WTC11 (cell line): ENCODE results near the gene NFU1. TPM values are rescaled to one million over a fixed set of nuclear protein-coding genes. Genes with fewer than 3 reads are reported as not detected.

Experiments
- ATAC-seq: fragments of 200-7000 bp; cut with Tn5 transposase; 2 replicates; pipeline ENCODE4 v1.10.0; 2021; ENCODE audit warnings: mild to moderate bottlenecking, moderate library complexity
- CTCF ChIA-PET: fragments of 300-600 bp; sonication (Branson Sonifier 250); formaldehyde crosslinking; loops from one replicate; lab custom pipeline; 2021; ENCODE audit warnings: antibody characterized with exemption; lab: Charles Lee
- POLR2A ChIA-PET: fragments of 350-600 bp; sonication (Branson Sonifier 250); formaldehyde crosslinking; loops from one replicate; lab custom pipeline; 2021; ENCODE audit warnings: antibody characterized with exemption; lab: Charles Lee
- DNase-seq: peaks from one replicate; pipeline ENCODE4 v3.0.0; 2021; ENCODE audit warnings: low spot score
- H3K27ac Mint-ChIP-seq: 2 replicates; pipeline ENCODE4 v1.8.0; 2021; ENCODE audit warnings: mixed read lengths
- H3K27me3 Mint-ChIP-seq: 2 replicates; pipeline ENCODE4 v1.8.0; 2021; ENCODE audit warnings: low read depth, mild to moderate bottlenecking, moderate library complexity, mixed read lengths
- H3K36me3 Mint-ChIP-seq: 2 replicates; pipeline ENCODE4 v1.8.0; 2021; ENCODE audit warnings: mixed read lengths
- H3K4me1 Mint-ChIP-seq: 2 replicates; pipeline ENCODE4 v1.8.0; 2022; ENCODE audit warnings: mixed read lengths
- H3K4me3 Mint-ChIP-seq: 2 replicates; pipeline ENCODE4 v1.8.0; 2021; ENCODE audit warnings: mild to moderate bottlenecking, moderate library complexity, mixed read lengths
- H3K9me3 Mint-ChIP-seq: 2 replicates; pipeline ENCODE4 v1.8.0; 2021; ENCODE audit warnings: mixed read lengths
- CREB1 ChIP-seq: sonication (generic); formaldehyde crosslinking; IDR thresholded peaks from 2 replicates; pipeline ENCODE4 v1.8.0; 2023; ENCODE audit warnings: mild to moderate bottlenecking, missing genetic modification reagents
- CREM ChIP-seq: sonication (generic); formaldehyde crosslinking; IDR thresholded peaks from 2 replicates; pipeline ENCODE4 v1.8.1; 2022; ENCODE audit warnings: mild to moderate bottlenecking, missing genetic modification reagents, moderate library complexity
- ETV6 ChIP-seq: sonication (generic); formaldehyde crosslinking; IDR thresholded peaks from 2 replicates; pipeline ENCODE4 v1.8.1; 2022; ENCODE audit warnings: mild to moderate bottlenecking, missing genetic modification reagents
- FOXP1 ChIP-seq: sonication (generic); formaldehyde crosslinking; IDR thresholded peaks from 2 replicates; pipeline ENCODE4 v1.8.0; 2022; ENCODE audit warnings: missing genetic modification reagents, mild to moderate bottlenecking, moderate library complexity, borderline replicate concordance
- GTF2I ChIP-seq: fragments of 250-450 bp; sonication (Bioruptor Pico); conservative IDR thresholded peaks from 2 replicates; pipeline ENCODE4 v1.4.0; 2021; ENCODE audit warnings: mild to moderate bottlenecking
- HMGA2 ChIP-seq: fragments of 250-450 bp; sonication (Bioruptor Pico); IDR thresholded peaks from 2 replicates; pipeline ENCODE4 v1.4.0; 2021; ENCODE audit warnings: mild to moderate bottlenecking, moderate library complexity
- KAT7 ChIP-seq: sonication (generic); formaldehyde crosslinking; IDR thresholded peaks from 2 replicates; pipeline ENCODE4 v1.8.1; 2023; ENCODE audit warnings: missing genetic modification reagents, mild to moderate bottlenecking, borderline replicate concordance
- NFE2L1 ChIP-seq: sonication (generic); formaldehyde crosslinking; IDR thresholded peaks from 2 replicates; pipeline ENCODE4 v1.8.1; 2023; ENCODE audit warnings: missing genetic modification reagents
- NFYB ChIP-seq: sonication (generic); formaldehyde crosslinking; conservative IDR thresholded peaks from 2 replicates; pipeline ENCODE4 v1.8.0; 2022; ENCODE audit warnings: low read depth, missing genetic modification reagents
- RELA ChIP-seq: sonication (generic); formaldehyde crosslinking; IDR thresholded peaks from 2 replicates; pipeline ENCODE4 v1.8.1; 2022; ENCODE audit warnings: missing genetic modification reagents, mild to moderate bottlenecking, borderline replicate concordance
- RORB ChIP-seq: fragments of 250-450 bp; sonication (Bioruptor Pico); IDR thresholded peaks from 2 replicates; pipeline ENCODE4 v1.9.0; 2021; ENCODE audit warnings: mild to moderate bottlenecking
- SMAD4 ChIP-seq: sonication (generic); formaldehyde crosslinking; IDR thresholded peaks from 2 replicates; pipeline ENCODE4 v1.8.0; 2022; ENCODE audit warnings: mild to moderate bottlenecking, missing genetic modification reagents
- TP53 ChIP-seq: sonication (generic); formaldehyde crosslinking; IDR thresholded peaks from 2 replicates; pipeline ENCODE4 v1.8.1; 2023; ENCODE audit warnings: mild to moderate bottlenecking, missing genetic modification reagents
- ZNF317 ChIP-seq: sonication (generic); formaldehyde crosslinking; IDR thresholded peaks from 2 replicates; pipeline ENCODE4 v1.8.1; 2023; ENCODE audit warnings: low read depth, mild to moderate bottlenecking, moderate library complexity, missing genetic modification reagents, borderline replicate concordance
- ZNF671 ChIP-seq: fragments of 250-450 bp; sonication (Bioruptor Pico); IDR thresholded peaks from 2 replicates; pipeline ENCODE4 v1.8.0; 2021; ENCODE audit warnings: mild to moderate bottlenecking
- total RNA-seq: library from RNA; stranded (reverse); gene quantifications from 3 replicates; pipeline ENCODE4 v1.2.3, GENCODE V29; 2021
- TF ChIP-seq, protein P1 (sequence below): fragments of 250-450 bp; sonication (Bioruptor Pico); IDR thresholded peaks from 2 replicates; pipeline ENCODE4 v2.1.2; 2022; ENCODE audit warnings: mild to moderate bottlenecking, moderate library complexity
- TF ChIP-seq, protein P2 (sequence below): sonication (generic); formaldehyde crosslinking; IDR thresholded peaks from 2 replicates; pipeline ENCODE4 v1.8.0; 2022; ENCODE audit warnings: mild to moderate bottlenecking, missing genetic modification reagents
- TF ChIP-seq, protein P3 (sequence below): sonication (generic); formaldehyde crosslinking; IDR thresholded peaks from 2 replicates; pipeline ENCODE4 v1.8.0; 2023; ENCODE audit warnings: missing genetic modification reagents, mild to moderate bottlenecking, borderline replicate concordance
- TF ChIP-seq, protein P4 (sequence below): sonication (generic); formaldehyde crosslinking; IDR thresholded peaks from 2 replicates; pipeline ENCODE4 v1.8.1; 2023; ENCODE audit warnings: mild to moderate bottlenecking, missing genetic modification reagents, moderate library complexity
- TF ChIP-seq, protein P5 (sequence below): sonication (generic); formaldehyde crosslinking; IDR thresholded peaks from 2 replicates; pipeline ENCODE4 v1.8.1; 2022; ENCODE audit warnings: missing genetic modification reagents, borderline replicate concordance
- TF ChIP-seq, protein P6 (sequence below): fragments of 200-600 bp; IDR thresholded peaks from 2 replicates; pipeline ENCODE4 v1.8.0; 2022; ENCODE audit warnings: antibody characterized with exemption

NFU1 gene
- total RNA-seq, 1 experiment from 2014 or later: 39.3 TPM

DNA sequence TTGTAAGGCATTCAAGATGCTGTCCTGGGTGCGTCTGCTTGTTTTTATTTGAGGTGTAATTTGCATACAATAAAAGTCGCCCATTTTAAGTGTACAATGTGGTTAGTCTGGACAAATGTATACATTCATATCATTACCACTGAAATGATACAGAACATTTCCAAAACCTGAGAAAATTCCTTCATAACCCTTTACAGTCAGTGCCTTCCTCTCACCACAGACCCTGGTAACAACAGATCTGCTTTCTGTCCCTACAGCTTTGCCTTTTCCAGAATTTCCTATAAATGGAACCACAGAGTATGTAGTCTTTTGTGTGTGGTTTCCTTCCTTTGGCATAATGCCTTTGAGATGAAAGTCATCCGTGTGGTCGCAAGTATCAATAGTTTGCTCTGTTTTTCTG, 45.8 kb upstream of the NFU1 start:
- H3K4me1 Mint-ChIP-seq: no peaks in the 10 kb centered on the region
- CTCF ChIA-PET: no interaction called here
- H3K27ac Mint-ChIP-seq: no peak overlapping the region
- H3K9me3 Mint-ChIP-seq: no peaks in the 10 kb centered on the region
- H3K36me3 Mint-ChIP-seq: no peaks in the 10 kb centered on the region
- no peaks in the 10 kb centered on the region for H3K27me3 Mint-ChIP-seq
- TF ChIP-seq, protein P1, sequence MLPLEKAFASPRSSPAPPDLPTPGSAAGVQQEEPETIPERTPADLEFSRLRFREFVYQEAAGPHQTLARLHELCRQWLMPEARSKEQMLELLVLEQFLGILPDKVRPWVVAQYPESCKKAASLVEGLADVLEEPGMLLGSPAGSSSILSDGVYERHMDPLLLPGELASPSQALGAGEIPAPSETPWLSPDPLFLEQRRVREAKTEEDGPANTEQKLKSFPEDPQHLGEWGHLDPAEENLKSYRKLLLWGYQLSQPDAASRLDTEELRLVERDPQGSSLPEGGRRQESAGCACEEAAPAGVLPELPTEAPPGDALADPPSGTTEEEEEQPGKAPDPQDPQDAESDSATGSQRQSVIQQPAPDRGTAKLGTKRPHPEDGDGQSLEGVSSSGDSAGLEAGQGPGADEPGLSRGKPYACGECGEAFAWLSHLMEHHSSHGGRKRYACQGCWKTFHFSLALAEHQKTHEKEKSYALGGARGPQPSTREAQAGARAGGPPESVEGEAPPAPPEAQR (CRISPR knock-in tag): no peak
- TF ChIP-seq, protein P2, sequence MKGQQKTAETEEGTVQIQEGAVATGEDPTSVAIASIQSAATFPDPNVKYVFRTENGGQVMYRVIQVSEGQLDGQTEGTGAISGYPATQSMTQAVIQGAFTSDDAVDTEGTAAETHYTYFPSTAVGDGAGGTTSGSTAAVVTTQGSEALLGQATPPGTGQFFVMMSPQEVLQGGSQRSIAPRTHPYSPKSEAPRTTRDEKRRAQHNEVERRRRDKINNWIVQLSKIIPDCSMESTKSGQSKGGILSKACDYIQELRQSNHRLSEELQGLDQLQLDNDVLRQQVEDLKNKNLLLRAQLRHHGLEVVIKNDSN (CRISPR knock-in tag): no peak
- TF ChIP-seq CREM (CRISPR knock-in tag): no peak
- TF ChIP-seq NFE2L1: no peak
- TF ChIP-seq, all 79 proteins: peak for 0
- no peak overlapping the region for H3K4me3 Mint-ChIP-seq
- POLR2A ChIA-PET: interaction anchor here (0.6 kb wide), 1 partner anchor 327 kb away, joined by 3 read pairs; no protein-coding TSS in a partner anchor
- no peak for ATAC-seq
- DNase-seq: no peak

DNA sequence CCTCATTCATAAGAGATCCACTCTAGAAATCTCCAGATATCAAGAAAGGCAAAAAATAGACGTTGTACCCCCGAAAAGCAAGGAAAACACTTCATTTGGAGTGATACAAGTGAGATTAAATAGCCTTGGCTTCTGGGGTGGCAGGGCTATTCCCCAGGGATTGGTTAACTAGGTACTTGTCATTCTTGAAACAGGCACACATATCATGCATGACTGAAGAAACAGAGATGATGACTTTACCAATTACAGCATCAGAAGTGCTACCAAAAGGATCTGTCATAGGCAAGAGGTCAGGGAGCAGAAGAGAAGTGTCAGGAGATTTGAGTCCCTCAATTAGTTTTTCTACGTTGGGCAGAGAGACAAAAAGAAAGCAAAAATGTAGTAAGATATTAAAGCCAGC, 45.2 kb upstream of the NFU1 start:
- Mint-ChIP-seq H3K9me3 (no peaks in the 10 kb centered on the region), H3K27ac (no peak overlapping the region), H3K4me3 (no peak overlapping the region), H3K27me3 (no peaks in the 10 kb centered on the region), H3K4me1 (no peaks in the 10 kb centered on the region; the same call in 1 of the 2 replicates), H3K36me3 (no peaks in the 10 kb centered on the region)
- CTCF ChIA-PET: no interaction called here
- TF ChIP-seq HMGA2 (CRISPR knock-in tag) (no peak), CREB1 (CRISPR knock-in tag) (no peak), FOXP1 (CRISPR knock-in tag) (no peak), KAT7 (CRISPR knock-in tag) (no peak), GTF2I (no peak), ZNF317 (CRISPR knock-in tag) (no peak), SMAD4 (CRISPR knock-in tag) (no peak), RORB (CRISPR knock-in tag) (no peak), ZNF671 (CRISPR knock-in tag) (no peak), TP53 (CRISPR knock-in tag) (no peak), RELA (CRISPR knock-in tag) (no peak), ETV6 (CRISPR knock-in tag) (no peak), NFYB (no peak)
- TF ChIP-seq, protein P1 (CRISPR knock-in tag): no peak
- TF ChIP-seq, protein P3, sequence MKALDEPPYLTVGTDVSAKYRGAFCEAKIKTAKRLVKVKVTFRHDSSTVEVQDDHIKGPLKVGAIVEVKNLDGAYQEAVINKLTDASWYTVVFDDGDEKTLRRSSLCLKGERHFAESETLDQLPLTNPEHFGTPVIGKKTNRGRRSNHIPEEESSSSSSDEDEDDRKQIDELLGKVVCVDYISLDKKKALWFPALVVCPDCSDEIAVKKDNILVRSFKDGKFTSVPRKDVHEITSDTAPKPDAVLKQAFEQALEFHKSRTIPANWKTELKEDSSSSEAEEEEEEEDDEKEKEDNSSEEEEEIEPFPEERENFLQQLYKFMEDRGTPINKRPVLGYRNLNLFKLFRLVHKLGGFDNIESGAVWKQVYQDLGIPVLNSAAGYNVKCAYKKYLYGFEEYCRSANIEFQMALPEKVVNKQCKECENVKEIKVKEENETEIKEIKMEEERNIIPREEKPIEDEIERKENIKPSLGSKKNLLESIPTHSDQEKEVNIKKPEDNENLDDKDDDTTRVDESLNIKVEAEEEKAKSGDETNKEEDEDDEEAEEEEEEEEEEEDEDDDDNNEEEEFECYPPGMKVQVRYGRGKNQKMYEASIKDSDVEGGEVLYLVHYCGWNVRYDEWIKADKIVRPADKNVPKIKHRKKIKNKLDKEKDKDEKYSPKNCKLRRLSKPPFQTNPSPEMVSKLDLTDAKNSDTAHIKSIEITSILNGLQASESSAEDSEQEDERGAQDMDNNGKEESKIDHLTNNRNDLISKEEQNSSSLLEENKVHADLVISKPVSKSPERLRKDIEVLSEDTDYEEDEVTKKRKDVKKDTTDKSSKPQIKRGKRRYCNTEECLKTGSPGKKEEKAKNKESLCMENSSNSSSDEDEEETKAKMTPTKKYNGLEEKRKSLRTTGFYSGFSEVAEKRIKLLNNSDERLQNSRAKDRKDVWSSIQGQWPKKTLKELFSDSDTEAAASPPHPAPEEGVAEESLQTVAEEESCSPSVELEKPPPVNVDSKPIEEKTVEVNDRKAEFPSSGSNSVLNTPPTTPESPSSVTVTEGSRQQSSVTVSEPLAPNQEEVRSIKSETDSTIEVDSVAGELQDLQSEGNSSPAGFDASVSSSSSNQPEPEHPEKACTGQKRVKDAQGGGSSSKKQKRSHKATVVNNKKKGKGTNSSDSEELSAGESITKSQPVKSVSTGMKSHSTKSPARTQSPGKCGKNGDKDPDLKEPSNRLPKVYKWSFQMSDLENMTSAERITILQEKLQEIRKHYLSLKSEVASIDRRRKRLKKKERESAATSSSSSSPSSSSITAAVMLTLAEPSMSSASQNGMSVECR (CRISPR knock-in tag): no peak
- TF ChIP-seq, protein P4, sequence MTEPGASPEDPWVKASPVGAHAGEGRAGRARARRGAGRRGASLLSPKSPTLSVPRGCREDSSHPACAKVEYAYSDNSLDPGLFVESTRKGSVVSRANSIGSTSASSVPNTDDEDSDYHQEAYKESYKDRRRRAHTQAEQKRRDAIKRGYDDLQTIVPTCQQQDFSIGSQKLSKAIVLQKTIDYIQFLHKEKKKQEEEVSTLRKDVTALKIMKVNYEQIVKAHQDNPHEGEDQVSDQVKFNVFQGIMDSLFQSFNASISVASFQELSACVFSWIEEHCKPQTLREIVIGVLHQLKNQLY (CRISPR knock-in tag): no peak
- TF ChIP-seq, protein P5, sequence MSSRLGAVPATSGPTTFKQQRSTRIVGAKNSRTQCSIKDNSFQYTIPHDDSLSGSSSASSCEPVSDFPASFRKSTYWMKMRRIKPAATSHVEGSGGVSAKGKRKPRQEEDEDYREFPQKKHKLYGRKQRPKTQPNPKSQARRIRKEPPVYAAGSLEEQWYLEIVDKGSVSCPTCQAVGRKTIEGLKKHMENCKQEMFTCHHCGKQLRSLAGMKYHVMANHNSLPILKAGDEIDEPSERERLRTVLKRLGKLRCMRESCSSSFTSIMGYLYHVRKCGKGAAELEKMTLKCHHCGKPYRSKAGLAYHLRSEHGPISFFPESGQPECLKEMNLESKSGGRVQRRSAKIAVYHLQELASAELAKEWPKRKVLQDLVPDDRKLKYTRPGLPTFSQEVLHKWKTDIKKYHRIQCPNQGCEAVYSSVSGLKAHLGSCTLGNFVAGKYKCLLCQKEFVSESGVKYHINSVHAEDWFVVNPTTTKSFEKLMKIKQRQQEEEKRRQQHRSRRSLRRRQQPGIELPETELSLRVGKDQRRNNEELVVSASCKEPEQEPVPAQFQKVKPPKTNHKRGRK (CRISPR knock-in tag): no peak
- TF ChIP-seq, protein P6, sequence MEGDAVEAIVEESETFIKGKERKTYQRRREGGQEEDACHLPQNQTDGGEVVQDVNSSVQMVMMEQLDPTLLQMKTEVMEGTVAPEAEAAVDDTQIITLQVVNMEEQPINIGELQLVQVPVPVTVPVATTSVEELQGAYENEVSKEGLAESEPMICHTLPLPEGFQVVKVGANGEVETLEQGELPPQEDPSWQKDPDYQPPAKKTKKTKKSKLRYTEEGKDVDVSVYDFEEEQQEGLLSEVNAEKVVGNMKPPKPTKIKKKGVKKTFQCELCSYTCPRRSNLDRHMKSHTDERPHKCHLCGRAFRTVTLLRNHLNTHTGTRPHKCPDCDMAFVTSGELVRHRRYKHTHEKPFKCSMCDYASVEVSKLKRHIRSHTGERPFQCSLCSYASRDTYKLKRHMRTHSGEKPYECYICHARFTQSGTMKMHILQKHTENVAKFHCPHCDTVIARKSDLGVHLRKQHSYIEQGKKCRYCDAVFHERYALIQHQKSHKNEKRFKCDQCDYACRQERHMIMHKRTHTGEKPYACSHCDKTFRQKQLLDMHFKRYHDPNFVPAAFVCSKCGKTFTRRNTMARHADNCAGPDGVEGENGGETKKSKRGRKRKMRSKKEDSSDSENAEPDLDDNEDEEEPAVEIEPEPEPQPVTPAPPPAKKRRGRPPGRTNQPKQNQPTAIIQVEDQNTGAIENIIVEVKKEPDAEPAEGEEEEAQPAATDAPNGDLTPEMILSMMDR: no peak
- DNase-seq (no peak), ATAC-seq (no peak)
- POLR2A ChIA-PET: interaction anchor here (0.6 kb wide), 1 partner anchor 327 kb away, joined by 3 read pairs; no protein-coding TSS in a partner anchor
